Testis (tissue), 3 donors: ENCODE measurements around the gene SEPHS2. TPM values are rescaled to one million over a fixed set of nuclear protein-coding genes. Genes with fewer than 3 reads are reported as not detected.
A peak's percentile ranks its signal among the peaks of the same experiment; 100 is the strongest.
"Not testable (repeated sequence)": the region's sequence is repeated elsewhere in the genome, so short reads cannot be mapped to it uniquely, and the experiment has no call there.

Source experiments
- DNase-seq: peaks from one replicate; pipeline ENCODE4 v3.0.0-alpha.2; 2019
- H3K27ac ChIP-seq, 2 donors: fragments of 200-600 bp; sonication (generic); one replicate each; pipeline ENCODE4 v1.5.1; 2019
- H3K27me3 ChIP-seq: fragments of 200-600 bp; sonication (generic); one replicate; pipeline ENCODE4 v1.5.1; 2019
- H3K36me3 ChIP-seq: fragments of 200-600 bp; sonication (generic); one replicate; pipeline ENCODE4 v1.5.1; 2017; ENCODE audit warnings: low read depth; ENCODE audit errors: missing control alignments
- H3K4me1 ChIP-seq: fragments of 200-600 bp; sonication (generic); one replicate; pipeline ENCODE4 v1.5.1; 2019
- H3K4me3 ChIP-seq, 2 donors: fragments of 200-600 bp; sonication (generic); one replicate each; pipeline ENCODE4 v1.5.1; 2017 to 2019
- H3K9me3 ChIP-seq: fragments of 200-600 bp; sonication (generic); one replicate; pipeline ENCODE4 v1.5.1; 2017
- CTCF ChIP-seq, 3 experiments: fragments of 450-650 bp in 2 of 3; fragments of 200-600 bp in 1 of 3; sonication (generic) in 1 of 3; IDR thresholded peaks; one replicate each; pipeline ENCODE4 v1.5.1; 2016 to 2019; ENCODE audit warnings: antibody characterized with exemption in 3 of 3, mild to moderate bottlenecking in 2 of 3, moderate library complexity in 1 of 3
- POLR2A ChIP-seq: fragments of 450-650 bp; IDR thresholded peaks from one replicate; pipeline ENCODE4 v1.6.1; 2017; ENCODE audit warnings: antibody characterized with exemption, mild to moderate bottlenecking, moderate library complexity
- WGBS, 2 donors: methylation state at CpG; one replicate each; pipeline ENCODE4 v1.1.5; 2018; 5-methylcytosine and 5-hydroxymethylcytosine counted together
- intact Hi-C: fragments of 100-400 bp; cut with DNase I; formaldehyde crosslinking; loops from one replicate; pipeline ENCODE4 v1.15.1; 2023; ENCODE audit warnings: low total_unique reads
- polyA plus RNA-seq: library from polyadenylated mRNA; stranded (reverse); fragments of 350-450 nt; fragmentation: Illumina TruSeq; extraction: RNeasy Lipid Tissue Mini Kit (QIAGEN cat#74804); gene quantifications from one replicate; pipeline ENCODE4 v1.2.3, GENCODE V29; 2014; ENCODE audit warnings: low read depth, low replicate concordance; ENCODE audit not compliant: insufficient read depth
- total RNA-seq, 2 donors: library from RNA; depleted of rRNA; stranded (reverse); fragments of >200 nt; gene quantifications; one replicate each; pipeline ENCODE4 v1.2.3, GENCODE V29; 2016

SEPHS2 gene
- total and polyA plus RNA-seq, 3 donors from 2014 or later: 17.7 to 24.7 (median 19.8) TPM

GRCh38 chr16:30472328-30472942 is 26.8 kb upstream of the SEPHS2 start, which contains the start of gene ITGAL:
ITGAL (plus strand) TSS chr16:30472742; CDS start chr16:30472838, 96 bp downstream.
- WGBS, 2 donors: 63 to 77% methylated on average over 7 to 8 of the region's 8 CpGs
- DNase-seq: peak; percentile 24
- no peaks in the 10 kb centered on the region for H3K36me3 ChIP-seq
- no peaks in the 10 kb centered on the region for H3K4me1 ChIP-seq
- TF ChIP-seq POLR2A (no peak), CTCF (IDR thresholded peaks at IDR 0.05) (no peak)
- no peak within 1 kb of the TSS for H3K27ac ChIP-seq
- H3K4me3 ChIP-seq: no peak within 1 kb of the TSS
- no peaks in the 10 kb centered on the region for H3K27me3 ChIP-seq
- no peaks in the 10 kb centered on the region for H3K9me3 ChIP-seq
- intact Hi-C loops: no loop called here

DNA sequence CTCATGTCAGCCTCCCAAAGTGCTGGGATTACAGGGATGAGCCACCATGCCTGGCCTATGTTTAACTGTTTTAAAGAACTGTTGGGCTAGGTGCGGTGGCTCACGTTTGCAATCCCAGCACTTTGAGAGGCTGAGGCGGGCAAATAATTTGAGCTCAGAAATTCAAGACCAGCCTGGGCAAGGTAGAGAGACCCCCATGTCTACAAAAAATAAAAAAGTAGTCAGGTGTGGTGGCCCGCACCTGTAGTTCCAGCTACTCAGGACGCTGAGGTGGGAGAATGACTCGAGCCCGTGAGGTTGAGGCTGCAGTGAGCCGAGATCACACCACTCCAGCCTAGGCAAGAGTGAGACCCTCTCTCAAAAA is 24.9 kb upstream of the SEPHS2 start:
- H3K27me3 ChIP-seq: no peaks in the 10 kb centered on the region
- H3K9me3 ChIP-seq: no peaks in the 10 kb centered on the region
- 88 to 89% methylated on average over 8 of the region's 8 CpGs for WGBS, 2 donors
- H3K27ac ChIP-seq: no peak overlapping the region
- no peaks in the 10 kb centered on the region for H3K4me1 ChIP-seq
- no peak for DNase-seq
- no peaks in the 10 kb centered on the region for H3K36me3 ChIP-seq
- intact Hi-C loops: no loop called here
- no peak for TF ChIP-seq POLR2A
- no peak for TF ChIP-seq CTCF (IDR thresholded peaks at IDR 0.05)
- no peak overlapping the region for H3K4me3 ChIP-seq

- WGBS, 2 donors: 80 to 83% methylated on average over 3 of the region's 3 CpGs
- no peak overlapping the region for H3K27ac ChIP-seq
- H3K4me1 ChIP-seq: no peaks in the 10 kb centered on the region
- H3K9me3 ChIP-seq: no peaks in the 10 kb centered on the region
- no peak for DNase-seq
- H3K36me3 ChIP-seq: no peaks in the 10 kb centered on the region
- H3K4me3 ChIP-seq: no peak overlapping the region
- H3K27me3 ChIP-seq: no peaks in the 10 kb centered on the region
- TF ChIP-seq POLR2A (no peak), CTCF (IDR thresholded peaks at IDR 0.05) (no peak)
- intact Hi-C loops: no loop called here
Observed at GRCh38 chr16:30470170-30470512, 24.5 kb upstream of the SEPHS2 start.

DNA sequence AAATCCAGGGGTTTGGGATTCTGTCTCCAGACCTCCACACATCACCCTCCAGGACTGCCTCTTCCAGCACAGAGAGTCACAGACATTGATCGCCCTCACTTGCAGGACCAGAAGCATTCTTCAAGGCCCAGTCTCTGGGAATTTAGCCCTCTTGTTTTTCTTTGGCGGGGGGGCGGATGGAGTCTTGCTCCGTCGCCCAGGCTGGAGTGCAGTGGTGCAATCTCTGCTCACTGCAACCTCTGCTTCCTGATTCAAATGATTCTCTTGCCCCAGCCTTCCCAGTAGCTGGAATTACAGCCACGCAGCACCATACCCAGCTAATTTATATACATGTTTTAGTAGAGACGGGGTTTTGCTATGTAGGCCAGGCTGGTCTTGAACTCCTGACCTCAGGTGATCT is 18.4 kb upstream of the SEPHS2 start:
- no peak for DNase-seq
- H3K4me1 ChIP-seq: no peaks in the 10 kb centered on the region
- TF ChIP-seq POLR2A: no peak
- TF ChIP-seq CTCF (IDR thresholded peaks at IDR 0.05): no peak
- WGBS, 2 donors: 91 to 92% methylated on average over 5 to 7 of the region's 7 CpGs
- H3K4me3 ChIP-seq: no peak overlapping the region
- intact Hi-C loops: no loop called here
- no peak overlapping the region for H3K27ac ChIP-seq
- no peaks in the 10 kb centered on the region for H3K36me3 ChIP-seq
- H3K27me3 ChIP-seq: no peaks in the 10 kb centered on the region
- H3K9me3 ChIP-seq: no peaks in the 10 kb centered on the region

- WGBS, 2 donors: 84 to 95% methylated on average over 4 to 5 of the region's 5 CpGs
- intact Hi-C loops: not testable (repeated sequence)
Observed at GRCh38 chr16:30461426-30461825, 15.8 kb upstream of the SEPHS2 start.

More at GRCh38 chr16:30461426-30461825, 15.8 kb upstream of the SEPHS2 start:
- not testable (repeated sequence) for H3K9me3 ChIP-seq, H3K27ac ChIP-seq, H3K4me1 ChIP-seq, H3K4me3 ChIP-seq, H3K36me3 ChIP-seq, DNase-seq, H3K27me3 ChIP-seq
